Fibroblast of villous mesenchyme (primary cell): Measurements from ENCODE around the gene CYP24A1. TPM values are rescaled to one million over a fixed set of nuclear protein-coding genes. Genes with fewer than 3 reads are reported as not detected.

ENCODE experiments used
- DNase-seq: peaks from one replicate; pipeline ENCODE4 v3.0.0-alpha.2; 2010; ENCODE audit warnings: low read depth
- H3K4me3 ChIP-seq: 2 replicates; pipeline ENCODE4 v1.5.1; 2011; ENCODE audit warnings: low read depth, mild to moderate bottlenecking, low read length
- total RNA-seq: library from RNA; depleted of rRNA; stranded (reverse); fragments of >200 nt; gene quantifications from 2 replicates; pipeline ENCODE4 v1.2.3, GENCODE V29; 2012
- TF ChIP-seq, protein P1 (sequence below): IDR thresholded peaks from 2 replicates; pipeline ENCODE4 v1.5.1; 2012; ENCODE audit warnings: low read depth, mild to moderate bottlenecking, low read length; ENCODE audit not compliant: insufficient read depth

The CYP24A1 gene
- total RNA-seq, 1 donor: not detected

DNA sequence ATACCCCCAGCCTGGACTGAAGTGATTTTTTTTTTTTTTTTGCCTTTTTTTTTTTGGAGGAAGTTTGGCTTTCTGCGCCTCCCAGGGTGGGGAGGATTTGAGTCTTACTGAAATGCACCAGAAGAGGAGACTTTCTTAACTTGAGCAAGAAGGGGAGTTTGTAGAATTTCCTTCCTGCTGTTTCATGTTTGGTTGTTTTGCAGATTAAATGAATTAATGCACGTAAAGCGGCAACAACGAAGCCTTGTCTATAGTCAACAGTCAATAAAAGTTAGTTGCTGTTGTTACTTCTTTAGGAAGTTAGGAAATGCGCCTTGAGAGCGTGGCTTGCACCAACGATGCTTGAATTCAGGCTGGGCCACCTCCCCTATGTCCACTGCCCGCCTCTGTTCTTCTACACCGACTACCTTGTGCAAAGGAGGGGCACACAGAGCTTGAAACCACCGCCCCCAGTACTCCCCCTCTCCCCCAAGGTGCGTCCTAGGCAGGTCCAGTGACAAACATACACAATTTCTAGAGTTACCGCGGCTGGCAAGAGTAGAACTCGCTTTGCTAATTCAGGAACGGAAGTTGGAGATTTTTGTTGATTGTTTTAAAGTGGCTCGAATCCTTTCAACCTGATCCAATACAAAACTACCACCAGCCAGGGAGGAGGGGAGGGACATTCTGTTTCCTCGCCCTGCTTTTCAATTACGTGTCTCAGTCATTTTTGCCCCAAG, 830 bp upstream of the CYP24A1 start:
- no peak overlapping the region for H3K4me3 ChIP-seq
- DNase-seq: peak; percentile 13
- TF ChIP-seq, protein P1, sequence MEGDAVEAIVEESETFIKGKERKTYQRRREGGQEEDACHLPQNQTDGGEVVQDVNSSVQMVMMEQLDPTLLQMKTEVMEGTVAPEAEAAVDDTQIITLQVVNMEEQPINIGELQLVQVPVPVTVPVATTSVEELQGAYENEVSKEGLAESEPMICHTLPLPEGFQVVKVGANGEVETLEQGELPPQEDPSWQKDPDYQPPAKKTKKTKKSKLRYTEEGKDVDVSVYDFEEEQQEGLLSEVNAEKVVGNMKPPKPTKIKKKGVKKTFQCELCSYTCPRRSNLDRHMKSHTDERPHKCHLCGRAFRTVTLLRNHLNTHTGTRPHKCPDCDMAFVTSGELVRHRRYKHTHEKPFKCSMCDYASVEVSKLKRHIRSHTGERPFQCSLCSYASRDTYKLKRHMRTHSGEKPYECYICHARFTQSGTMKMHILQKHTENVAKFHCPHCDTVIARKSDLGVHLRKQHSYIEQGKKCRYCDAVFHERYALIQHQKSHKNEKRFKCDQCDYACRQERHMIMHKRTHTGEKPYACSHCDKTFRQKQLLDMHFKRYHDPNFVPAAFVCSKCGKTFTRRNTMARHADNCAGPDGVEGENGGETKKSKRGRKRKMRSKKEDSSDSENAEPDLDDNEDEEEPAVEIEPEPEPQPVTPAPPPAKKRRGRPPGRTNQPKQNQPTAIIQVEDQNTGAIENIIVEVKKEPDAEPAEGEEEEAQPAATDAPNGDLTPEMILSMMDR: no peak

DNA sequence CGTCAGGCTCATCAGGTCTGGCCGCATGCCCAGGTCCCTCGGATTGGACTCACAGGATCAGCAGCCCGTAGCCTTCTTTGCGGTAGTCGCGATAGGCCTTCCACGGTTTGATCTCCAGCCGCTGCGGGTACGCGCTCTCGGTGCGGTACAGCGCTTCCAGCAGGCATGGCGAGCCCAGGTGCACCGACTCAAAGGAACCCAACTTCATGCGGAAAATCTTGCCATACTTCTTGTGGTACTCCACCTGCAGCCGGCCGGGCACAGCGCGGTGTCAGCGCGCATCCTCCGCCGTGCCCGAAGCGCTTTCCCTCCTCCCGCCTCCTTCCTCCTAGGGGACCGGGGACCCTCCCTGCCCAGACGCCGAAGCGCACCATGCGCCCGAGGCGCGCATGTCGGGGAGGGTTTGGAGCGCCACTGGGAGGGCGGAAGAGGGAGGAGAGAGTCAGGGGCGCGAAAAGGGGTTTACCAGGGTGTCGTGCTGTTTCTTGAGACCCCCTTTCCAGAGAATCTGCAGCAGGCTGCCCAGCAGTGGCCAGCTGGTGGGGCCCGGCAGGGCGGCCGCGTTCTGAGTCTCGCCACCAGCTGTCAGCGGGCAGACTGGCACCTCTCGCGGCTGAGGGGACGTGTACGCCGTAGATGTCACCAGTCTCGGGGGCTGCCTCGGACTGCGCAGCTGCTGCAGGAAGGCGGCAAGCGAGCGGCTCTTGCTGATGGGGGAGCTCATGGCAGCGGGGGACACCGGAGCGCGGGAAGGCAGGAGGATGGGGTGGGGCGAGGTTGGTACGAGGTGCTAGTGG, 732 bp downstream of the CYP24A1 start:
- TF ChIP-seq, protein P1: no peak
- no peak for DNase-seq
- H3K4me3 ChIP-seq: peak overlapping the region; percentile 12

DNA sequence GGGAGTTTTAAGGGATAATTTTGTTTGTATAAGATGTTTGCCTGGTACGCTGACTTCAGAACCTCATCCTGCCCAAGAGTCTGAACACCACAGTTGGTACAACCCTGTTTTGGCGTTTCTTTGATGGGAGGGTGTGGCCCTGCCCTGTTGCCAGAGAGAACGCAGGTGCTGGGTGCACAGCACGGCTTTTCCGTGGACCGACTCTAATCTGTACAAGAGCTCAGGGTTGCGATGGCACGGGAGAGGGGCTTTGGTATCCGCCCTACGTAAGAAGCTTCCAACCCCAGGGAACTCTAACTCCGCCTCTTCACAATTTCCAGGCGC, 1.3 kb downstream of the CYP24A1 start:
- no peak for DNase-seq
- TF ChIP-seq, protein P1: no peak
- no peak overlapping the region for H3K4me3 ChIP-seq

DNA sequence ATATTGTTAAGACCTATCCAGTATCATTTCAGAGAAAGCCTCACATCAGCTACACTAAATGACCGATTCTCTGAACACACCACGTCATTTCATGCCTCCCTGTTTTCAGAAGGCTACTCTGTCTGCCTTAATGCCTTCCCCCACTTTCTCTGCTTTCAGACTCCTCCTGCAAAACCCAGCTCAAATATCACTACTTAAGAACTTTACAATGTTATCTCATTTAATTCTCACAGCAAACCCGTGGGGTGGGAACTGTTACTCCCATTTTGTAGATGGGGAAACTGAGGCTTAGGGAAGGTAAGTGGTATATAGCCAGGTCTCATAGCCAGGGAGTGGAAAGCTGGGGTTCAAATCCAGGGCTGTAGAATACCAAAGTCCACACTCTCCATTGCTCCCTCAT, 2.8 kb downstream of the CYP24A1 start:
- TF ChIP-seq, protein P1: no peak

DNA sequence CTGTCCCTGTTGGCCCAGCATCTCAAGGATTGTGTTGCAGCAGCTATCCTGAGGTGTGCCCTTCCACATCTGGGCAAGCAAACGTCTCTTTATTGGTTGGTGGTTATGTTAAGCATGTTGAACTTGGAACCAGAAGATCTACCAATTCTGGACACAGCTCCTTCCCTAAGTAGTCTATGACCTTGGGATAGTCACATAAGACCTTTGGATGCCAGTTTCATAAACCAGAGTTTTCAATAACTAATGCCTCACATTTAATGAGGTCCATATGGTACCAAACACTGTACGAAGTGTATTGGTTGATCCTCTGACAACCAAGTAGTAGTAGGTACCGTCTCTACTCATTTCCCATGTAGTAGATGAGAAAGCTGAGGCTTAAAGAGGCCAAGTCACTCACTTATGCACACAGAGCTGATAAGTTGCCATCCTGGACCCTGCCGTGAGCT, 3.7 kb downstream of the CYP24A1 start:
- TF ChIP-seq, protein P1: no peak
- H3K4me3 ChIP-seq: no peak overlapping the region
- DNase-seq: no peak

More for the DNA sequence above, 2.8 kb downstream of the CYP24A1 start:
- H3K4me3 ChIP-seq: no peak overlapping the region
- no peak for DNase-seq

DNA sequence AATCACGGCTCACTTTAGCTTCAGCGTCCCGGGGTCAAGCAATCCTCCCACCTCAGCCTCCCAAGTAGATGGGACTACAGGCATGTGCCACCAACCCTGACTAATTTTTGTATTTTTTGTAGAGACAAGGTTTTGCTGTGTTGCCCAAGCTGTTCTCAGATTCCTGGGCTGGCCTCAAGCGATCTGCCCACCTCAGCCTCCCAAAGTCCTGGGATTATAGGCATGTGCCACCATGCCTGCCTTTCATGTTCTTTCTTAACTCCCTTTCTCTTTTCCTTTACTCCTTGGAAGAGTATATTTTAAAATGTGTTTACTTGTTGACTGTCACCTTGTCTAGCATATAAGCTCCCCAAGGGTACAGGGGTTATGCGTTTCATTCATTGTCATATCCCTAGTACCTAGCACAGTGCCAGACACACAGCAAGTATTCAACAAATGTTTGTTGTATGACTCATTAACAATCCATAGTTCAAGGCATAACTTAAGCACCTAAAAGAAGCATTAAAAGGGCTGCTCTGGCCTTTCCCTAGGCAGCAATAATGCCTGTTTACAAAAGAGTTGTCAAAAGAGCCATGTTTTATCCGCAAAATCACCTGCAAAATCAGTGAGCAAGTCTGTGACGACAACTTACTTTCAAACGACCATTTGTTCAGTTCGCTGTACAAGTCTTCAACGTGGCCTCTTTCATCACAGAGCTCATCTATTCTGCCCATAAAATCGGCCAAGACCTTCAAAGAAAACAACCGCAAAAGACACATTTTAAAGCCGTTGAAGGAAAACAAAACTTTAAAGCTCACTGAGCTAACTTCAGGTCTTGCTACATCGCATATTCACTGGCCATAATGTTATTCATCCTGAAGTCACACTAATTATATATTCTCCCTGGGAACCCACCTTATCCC, 4.6 kb downstream of the CYP24A1 start:
- no peak overlapping the region for H3K4me3 ChIP-seq
- peak; percentile 89 for DNase-seq
- TF ChIP-seq, protein P1: no peak
